ENCODE results near the gene ZDHHC6. TPM values are rescaled to one million over a fixed set of nuclear protein-coding genes. Genes with fewer than 3 reads are reported as not detected.

ZDHHC6 gene
- total and polyA plus RNA-seq, 7 donors = 10.7 to 27.7 (median 14.0) TPM

DNA sequence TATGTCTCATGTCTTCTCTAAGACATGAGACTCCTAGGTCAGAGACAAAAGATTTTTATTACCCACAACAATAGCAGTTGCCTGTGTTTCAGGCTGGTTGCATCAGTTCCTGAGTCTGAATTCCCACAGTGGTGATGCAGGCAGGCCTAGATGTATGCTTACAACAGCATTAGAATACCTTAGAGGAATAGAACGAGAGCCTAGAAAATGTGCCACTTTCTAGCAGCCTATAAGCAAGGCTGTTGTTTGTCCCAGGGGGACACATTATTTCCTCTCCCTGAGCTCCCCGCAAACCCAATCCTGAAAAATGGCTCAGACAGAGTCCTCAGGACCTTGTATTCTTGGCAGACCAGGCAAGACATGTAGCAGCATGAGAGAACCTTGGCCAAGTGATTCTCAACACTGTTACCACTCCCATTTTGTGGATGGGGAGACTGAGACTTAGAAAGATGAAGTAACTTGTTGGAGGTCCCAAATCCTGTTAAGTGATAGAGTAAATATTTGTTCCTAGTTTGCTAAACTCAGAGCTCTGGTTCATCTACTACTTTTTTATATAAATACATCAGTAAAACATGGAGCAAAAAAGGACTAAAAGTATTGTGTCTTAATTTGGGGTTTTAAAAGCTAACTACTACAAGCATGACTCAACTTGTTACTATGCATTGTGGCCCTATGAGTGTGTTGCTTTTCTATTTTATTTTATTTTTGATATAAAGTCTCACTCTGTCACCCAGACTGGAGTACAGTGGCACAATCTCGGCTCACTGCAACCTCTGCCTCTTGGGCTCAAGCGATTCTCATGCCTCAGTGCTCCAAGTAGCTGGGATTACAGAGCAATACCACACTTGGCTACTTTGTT is 14.5 kb upstream of the ZDHHC6 start:
- TF ChIP-seq, protein P1, sequence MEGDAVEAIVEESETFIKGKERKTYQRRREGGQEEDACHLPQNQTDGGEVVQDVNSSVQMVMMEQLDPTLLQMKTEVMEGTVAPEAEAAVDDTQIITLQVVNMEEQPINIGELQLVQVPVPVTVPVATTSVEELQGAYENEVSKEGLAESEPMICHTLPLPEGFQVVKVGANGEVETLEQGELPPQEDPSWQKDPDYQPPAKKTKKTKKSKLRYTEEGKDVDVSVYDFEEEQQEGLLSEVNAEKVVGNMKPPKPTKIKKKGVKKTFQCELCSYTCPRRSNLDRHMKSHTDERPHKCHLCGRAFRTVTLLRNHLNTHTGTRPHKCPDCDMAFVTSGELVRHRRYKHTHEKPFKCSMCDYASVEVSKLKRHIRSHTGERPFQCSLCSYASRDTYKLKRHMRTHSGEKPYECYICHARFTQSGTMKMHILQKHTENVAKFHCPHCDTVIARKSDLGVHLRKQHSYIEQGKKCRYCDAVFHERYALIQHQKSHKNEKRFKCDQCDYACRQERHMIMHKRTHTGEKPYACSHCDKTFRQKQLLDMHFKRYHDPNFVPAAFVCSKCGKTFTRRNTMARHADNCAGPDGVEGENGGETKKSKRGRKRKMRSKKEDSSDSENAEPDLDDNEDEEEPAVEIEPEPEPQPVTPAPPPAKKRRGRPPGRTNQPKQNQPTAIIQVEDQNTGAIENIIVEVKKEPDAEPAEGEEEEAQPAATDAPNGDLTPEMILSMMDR (IDR thresholded peaks at IDR 0.05) = no peak
- intact Hi-C loops (cut with DNase I) = no loop called here
- 90 to 97% (median 95%) methylated on average over 4 of the region's 4 CpGs for WGBS, 3 donors
- DNase-seq (no peak), ATAC-seq (no peak)
- H3K27ac ChIP-seq = no peak overlapping the region
- peaks cover 5 to 29% of the 10 kb centered on the region in 2 donors for H3K36me3 ChIP-seq (ENCODE audit: insufficient read depth in 1 of 2, low read depth in 1 of 2)
- peaks cover 6% of the 10 kb centered on the region for H3K4me1 ChIP-seq
- H3K4me3 ChIP-seq = no peak overlapping the region
- no peaks in the 10 kb centered on the region for H3K9me3 ChIP-seq
- no peaks in the 10 kb centered on the region for H3K27me3 ChIP-seq (ENCODE audit: insufficient read depth in 3 of 3, low read length in 2 of 3)

DNA sequence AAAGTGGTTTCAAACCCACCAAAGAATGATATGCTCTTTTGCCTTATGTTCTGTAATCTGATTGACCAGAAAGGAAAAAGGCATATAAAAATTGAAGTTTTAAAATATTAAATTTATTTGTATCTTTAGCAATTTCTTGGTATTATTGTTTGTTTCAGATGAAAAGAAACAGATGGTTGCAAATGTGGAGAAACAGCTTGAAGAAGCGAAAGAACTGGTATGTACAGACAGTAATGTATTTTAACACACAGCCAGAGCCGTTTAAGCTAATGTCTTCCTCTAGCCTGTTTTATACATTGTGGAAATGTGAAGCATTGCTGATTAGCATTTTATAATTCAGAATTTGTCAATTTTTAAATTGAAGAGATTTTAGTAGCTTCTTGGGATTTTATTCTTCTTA is 13.7 kb upstream of the ZDHHC6 start:
- H3K4me1 ChIP-seq = peaks cover 6% of the 10 kb centered on the region
- DNase-seq = no peak
- H3K36me3 ChIP-seq (ENCODE audit: insufficient read depth in 1 of 2, low read depth in 1 of 2) = peaks cover 0 to 20% of the 10 kb centered on the region in 2 donors
- no peak overlapping the region for H3K27ac ChIP-seq
- 87 to 98% (median 95%) methylated on average over 2 of the region's 2 CpGs for WGBS, 3 donors
- intact Hi-C loops (cut with DNase I) = no loop called here
- H3K4me3 ChIP-seq = no peak overlapping the region
- H3K27me3 ChIP-seq (ENCODE audit: insufficient read depth in 3 of 3, low read length in 2 of 3) = no peaks in the 10 kb centered on the region
- ATAC-seq = no peak
- no peaks in the 10 kb centered on the region for H3K9me3 ChIP-seq
- TF ChIP-seq, protein P1 (IDR thresholded peaks at IDR 0.05) = no peak

DNA sequence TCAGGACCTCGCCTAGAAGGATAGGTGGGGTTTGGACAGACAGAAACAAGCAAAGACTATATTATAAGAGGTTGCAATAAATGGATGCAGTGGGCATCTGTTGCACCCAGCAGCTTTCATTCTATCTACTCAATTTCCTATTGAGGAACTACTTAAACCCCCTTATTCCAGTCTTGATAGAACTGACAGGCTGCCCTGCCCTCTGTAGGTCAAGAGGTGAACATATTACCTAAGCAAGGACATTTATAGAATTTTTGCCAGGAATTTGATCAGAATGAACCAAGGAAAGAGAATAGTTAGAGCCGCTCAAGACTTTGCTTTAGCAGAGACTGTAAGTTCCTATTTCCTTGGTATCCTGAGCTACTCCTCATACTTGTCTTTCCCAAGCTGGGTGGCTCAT is 9.8 kb upstream of the ZDHHC6 start:
- no peak overlapping the region for H3K27ac ChIP-seq
- 98 to 100% (median 98%) methylated on average over 2 of the region's 2 CpGs for WGBS, 3 donors
- TF ChIP-seq, protein P1 (IDR thresholded peaks at IDR 0.05) = no peak
- H3K4me1 ChIP-seq = peaks cover 6% of the 10 kb centered on the region
- DNase-seq = no peak
- H3K4me3 ChIP-seq = no peak overlapping the region
- no peak for ATAC-seq
- no peaks in the 10 kb centered on the region for H3K9me3 ChIP-seq
- H3K36me3 ChIP-seq (ENCODE audit: insufficient read depth in 1 of 2, low read depth in 1 of 2) = peaks cover 0 to 10% of the 10 kb centered on the region in 2 donors
- H3K27me3 ChIP-seq (ENCODE audit: insufficient read depth in 3 of 3, low read length in 2 of 3) = no peaks in the 10 kb centered on the region
- intact Hi-C loops (cut with DNase I) = no loop called here

DNA sequence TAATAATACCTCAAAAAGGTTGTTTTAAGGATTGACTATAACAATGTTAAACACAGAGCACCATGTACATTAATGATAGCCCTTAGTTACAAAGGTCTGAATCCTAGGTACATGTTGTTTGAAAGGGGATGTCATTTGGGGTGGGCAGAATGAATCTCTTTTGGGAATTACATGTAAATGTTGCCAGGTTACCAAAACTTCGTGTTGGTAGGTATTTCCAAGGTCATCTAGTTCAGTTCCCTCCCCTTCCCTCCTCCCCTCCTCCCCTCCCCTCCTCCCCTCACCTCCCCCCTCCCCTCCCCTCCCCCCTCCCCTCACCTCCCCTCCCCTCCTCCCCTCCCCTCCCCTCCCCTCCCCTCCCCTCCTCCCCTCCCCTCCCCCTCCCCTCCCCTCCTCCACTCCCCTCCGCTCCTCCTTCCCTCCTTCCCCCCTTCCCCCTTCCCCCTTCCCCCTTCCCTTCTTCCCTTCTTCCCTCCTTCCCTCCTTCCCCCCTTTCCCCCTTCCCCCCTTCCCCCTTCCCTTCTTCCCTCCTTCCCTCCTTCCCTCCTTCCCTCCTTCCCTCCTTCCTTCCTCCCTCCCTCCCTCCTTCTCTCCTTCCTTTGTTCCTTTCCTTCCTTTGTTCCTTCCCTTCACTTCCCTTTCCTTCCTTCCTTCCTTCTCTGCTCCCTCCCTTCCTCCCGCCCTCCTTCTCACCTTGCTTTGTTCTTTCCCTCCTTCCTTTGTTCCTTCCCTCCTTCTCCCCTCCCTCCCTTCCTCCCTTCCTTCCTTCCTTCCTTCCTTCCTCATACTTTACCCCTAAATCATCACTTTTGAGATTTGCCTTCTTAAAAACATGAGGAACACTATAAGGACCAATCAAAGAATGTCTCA is 8.4 kb upstream of the ZDHHC6 start:
- no peak overlapping the region for H3K4me3 ChIP-seq
- H3K9me3 ChIP-seq = no peaks in the 10 kb centered on the region
- intact Hi-C loops (cut with DNase I) = no loop called here
- WGBS, 3 donors = 61 to 77% (median 65%) methylated on average over 2 of the region's 3 CpGs
- TF ChIP-seq, protein P1 (IDR thresholded peaks at IDR 0.05) = no peak
- H3K4me1 ChIP-seq = peaks cover 10% of the 10 kb centered on the region
- DNase-seq (no peak), ATAC-seq (no peak)
- peaks cover 0 to 10% of the 10 kb centered on the region in 2 donors for H3K36me3 ChIP-seq (ENCODE audit: insufficient read depth in 1 of 2, low read depth in 1 of 2)
- H3K27ac ChIP-seq = no peak overlapping the region
- no peaks in the 10 kb centered on the region for H3K27me3 ChIP-seq (ENCODE audit: insufficient read depth in 3 of 3, low read length in 2 of 3)
